H1 (cell line): Measurements from ENCODE around the gene SLC25A38. TPM values are rescaled to one million over a fixed set of nuclear protein-coding genes. Genes with fewer than 3 reads are reported as not detected.

Source experiments
- CTCF ChIA-PET: fragments of 300-600 bp; sonication (Branson Sonifier 250); formaldehyde crosslinking; loops from one replicate; lab custom pipeline; 2021; ENCODE audit not compliant: partially characterized antibody; lab: Charles Lee
- POLR2A ChIA-PET: fragments of 300-600 bp; sonication (Branson Sonifier 250); formaldehyde crosslinking; loops from one replicate; lab custom pipeline; 2021; ENCODE audit warnings: inconsistent platforms; ENCODE audit not compliant: partially characterized antibody; lab: Charles Lee
- DNase-seq, 2 experiments: peaks; one replicate each; pipeline versions ENCODE4 v3.0.0 to v3.0.0-alpha.2; 2010 to 2022; ENCODE audit warnings: low spot score in 2 of 2, low read depth in 1 of 2, mixed read lengths in 1 of 2
- FAIRE-seq: peaks from 2 replicates; lab custom pipeline; 2011; peaks lifted over from hg19 to GRCh38; lab: Jason Lieb, UNC
- H2AFZ ChIP-seq: 2 replicates; pipeline ENCODE4 v1.8.1; 2012; ENCODE audit warnings: low read length, inconsistent platforms
- H2AK5ac ChIP-seq: 2 replicates; pipeline ENCODE4 v1.6.1; 2013; ENCODE audit warnings: low read depth, low read length
- H2BK120ac ChIP-seq: replicated peaks from 2 replicates; pipeline ENCODE3; 2013; ENCODE audit warnings: low read depth, low read length, inconsistent platforms
- H2BK12ac ChIP-seq: 2 replicates; pipeline ENCODE4 v1.6.1; 2013; ENCODE audit warnings: low read depth, low read length
- H2BK15ac ChIP-seq: 2 replicates; pipeline ENCODE4 v1.6.1; 2013; ENCODE audit warnings: low read length
- H2BK20ac ChIP-seq: 2 replicates; pipeline ENCODE4 v1.6.1; 2013; ENCODE audit warnings: low read length
- H2BK5ac ChIP-seq: 2 replicates; pipeline ENCODE4 v1.6.1; 2013; ENCODE audit warnings: low read depth, low read length
- H3K14ac ChIP-seq: 2 replicates; pipeline ENCODE4 v1.6.1; 2013; ENCODE audit warnings: inconsistent platforms; ENCODE audit not compliant: insufficient read length
- H3K18ac ChIP-seq: 2 replicates; pipeline ENCODE4 v1.6.1; 2013; ENCODE audit warnings: low read length; ENCODE audit errors: extremely low read depth
- H3K23ac ChIP-seq: 2 replicates; pipeline ENCODE4 v1.6.1; 2013; ENCODE audit warnings: inconsistent platforms; ENCODE audit not compliant: insufficient read length
- H3K23me2 ChIP-seq: 2 replicates; pipeline ENCODE4 v1.6.1; 2013; ENCODE audit warnings: low read depth, low read length
- H3K27ac ChIP-seq: 2 replicates; pipeline ENCODE4 v1.6.1; 2011; ENCODE audit warnings: low read depth, low read length, inconsistent platforms
- H3K27me3 ChIP-seq, 4 experiments: replicated peaks in 1 of 4; 1 replicate in 1 of 4; 2 replicates in 3 of 4; pipeline versions ENCODE4 v1.6.1 to v1.8.1; 2011 to 2013; ENCODE audit warnings: low read length in 3 of 4, mild to moderate bottlenecking in 3 of 4, inconsistent platforms in 2 of 4, mixed read lengths in 2 of 4, moderate library complexity in 1 of 4; ENCODE audit not compliant: control insufficient read depth in 3 of 4, insufficient read depth in 3 of 4; ENCODE audit errors: extremely low read depth in 1 of 4
- H3K36me3 ChIP-seq, 4 experiments: 2 replicates each; pipeline versions ENCODE4 v1.6.1 to v1.8.1; 2011 to 2013; ENCODE audit warnings: mild to moderate bottlenecking in 4 of 4, low read length in 3 of 4, moderate library complexity in 2 of 4, control low read depth in 1 of 4, inconsistent platforms in 1 of 4; ENCODE audit not compliant: insufficient read depth in 4 of 4, control insufficient read depth in 2 of 4
- H3K4ac ChIP-seq: replicated peaks from 2 replicates; pipeline ENCODE3; 2013; ENCODE audit warnings: low read length, low read depth, mixed read lengths, inconsistent platforms; ENCODE audit not compliant: insufficient read length
- H3K4me1 ChIP-seq, 4 experiments: replicated peaks in 1 of 4; 1 replicate in 1 of 4; 2 replicates in 3 of 4; pipeline versions ENCODE4 v1.6.1 to v1.8.1; 2011 to 2013; ENCODE audit warnings: low read length in 3 of 4, inconsistent platforms in 2 of 4, mixed read lengths in 1 of 4; ENCODE audit not compliant: insufficient read depth in 4 of 4, control insufficient read depth in 3 of 4
- H3K4me2 ChIP-seq, 2 experiments: 2 replicates each; pipeline versions ENCODE4 v1.6.1 to v1.8.1; 2011 to 2013; ENCODE audit warnings: low read depth in 2 of 2, low read length in 2 of 2, control low read depth in 1 of 2, inconsistent platforms in 1 of 2, mild to moderate bottlenecking in 1 of 2; ENCODE audit not compliant: insufficient read depth in 1 of 2
- H3K4me3 ChIP-seq, 4 experiments: fragments of 200-600, 300-600 bp in 1 of 4; sonication (generic), shearing (Covaris generic), sonication (Bioruptor Twin) in 1 of 4; 2 replicates each; pipeline versions ENCODE4 v1.5.1 to v1.8.1; 2011 to 2016; ENCODE audit warnings: low read length in 4 of 4, low read depth in 3 of 4, control low read depth in 2 of 4, inconsistent platforms in 2 of 4, mild to moderate bottlenecking in 2 of 4, mixed read lengths in 1 of 4, moderate library complexity in 1 of 4; ENCODE audit not compliant: insufficient read depth in 2 of 4; ENCODE audit errors: extremely low read depth in 1 of 4
- H3K56ac ChIP-seq: replicated peaks from 2 replicates; pipeline ENCODE3; 2013; ENCODE audit warnings: low read depth, mild to moderate bottlenecking, mixed read lengths, low read length, inconsistent platforms; ENCODE audit not compliant: insufficient read length
- H3K79me1 ChIP-seq: 2 replicates; pipeline ENCODE4 v1.6.1; 2013; ENCODE audit warnings: low read depth, low read length, control low read depth
- H3K79me2 ChIP-seq, 2 experiments: 2 replicates each; pipeline versions ENCODE4 v1.6.1 to v1.8.1; 2012 to 2013; ENCODE audit warnings: low read length in 2 of 2, mild to moderate bottlenecking in 2 of 2, inconsistent platforms in 1 of 2; ENCODE audit not compliant: insufficient read depth in 2 of 2, control insufficient read depth in 1 of 2
- H3K9ac ChIP-seq, 4 experiments: replicated peaks in 1 of 4; 1 replicate in 1 of 4; 2 replicates in 3 of 4; pipeline versions ENCODE4 v1.6.1 to v1.8.1; 2011 to 2013; ENCODE audit warnings: low read depth in 3 of 4, low read length in 3 of 4, control low read depth in 2 of 4, mild to moderate bottlenecking in 2 of 4, moderate library complexity in 2 of 4, inconsistent platforms in 1 of 4; ENCODE audit errors: extremely low read depth in 1 of 4
- H3K9me3 ChIP-seq, 2 experiments: 2 replicates each; pipeline versions ENCODE4 v1.6.1 to v1.8.1; 2012 to 2013; ENCODE audit warnings: mild to moderate bottlenecking in 2 of 2, moderate library complexity in 2 of 2, control low read depth in 1 of 2, inconsistent platforms in 1 of 2, low read depth in 1 of 2, low read length in 1 of 2, mixed read lengths in 1 of 2; ENCODE audit not compliant: insufficient read depth in 2 of 2
- H4K20me1 ChIP-seq, 2 experiments: replicated peaks in 1 of 2; 2 replicates each; pipeline versions ENCODE3 to v1.8.1; 2011 to 2013; ENCODE audit warnings: inconsistent platforms in 2 of 2, low read length in 2 of 2, mild to moderate bottlenecking in 1 of 2; ENCODE audit not compliant: insufficient read depth in 2 of 2, control insufficient read depth in 1 of 2
- H4K5ac ChIP-seq: 2 replicates; pipeline ENCODE4 v1.6.1; 2013; ENCODE audit warnings: low read length, low read depth, mixed read lengths, inconsistent platforms; ENCODE audit not compliant: insufficient read length
- H4K8ac ChIP-seq: 2 replicates; pipeline ENCODE4 v1.8.0; 2013; ENCODE audit warnings: mild to moderate bottlenecking, moderate library complexity, low read length, inconsistent platforms; ENCODE audit not compliant: insufficient read depth; ENCODE audit errors: extremely low read depth
- H4K91ac ChIP-seq: replicated peaks from 2 replicates; pipeline ENCODE3; 2013; ENCODE audit warnings: low read length, mixed read lengths, inconsistent platforms; ENCODE audit not compliant: insufficient read length
- POLR2A ChIP-seq, 2 experiments: IDR thresholded peaks; 1 replicate in 1 of 2; 2 replicates in 1 of 2; pipeline ENCODE4 v1.6.1; 2011; ENCODE audit warnings: low read depth in 2 of 2, low read length in 2 of 2, mild to moderate bottlenecking in 2 of 2; ENCODE audit errors: control extremely low read depth in 1 of 2
- YY1 ChIP-seq: IDR thresholded peaks from 2 replicates; pipeline ENCODE4 v1.6.1; 2011; ENCODE audit warnings: low read depth, mild to moderate bottlenecking, low read length
- WGBS, 2 experiments: shearing (Covaris generic) in 1 of 2; methylation state at CpG; one replicate each; pipeline versions ENCODE4 v1.1.6 to v1.1.7; 2013 to 2015; ENCODE audit warnings: low lambda C conversion rate in 2 of 2, mixed read lengths in 2 of 2, inconsistent platforms in 1 of 2, low coverage in 1 of 2, missing lambda C conversion rate in 1 of 2; ENCODE audit not compliant: insufficient replicate concordance in 2 of 2, insufficient coverage in 1 of 2, insufficient read length in 1 of 2; ENCODE audit errors: extremely low coverage in 1 of 2, missing lambda C conversion rate in 1 of 2; 5-methylcytosine and 5-hydroxymethylcytosine counted together
- polyA plus RNA-seq, 7 experiments: library from polyadenylated mRNA; depleted of rRNA in 3 of 7; stranded (reverse) in 5 of 7; unstranded in 2 of 7; fragments of >200 nt in 5 of 7; fragments of 200-250 nt in 2 of 7; gene quantifications; 1 replicate in 5 of 7; 2 replicates in 1 of 7; 4 replicates in 1 of 7; pipeline versions ENCODE4 v1.2.1 to v1.2.3, GENCODE V29; 2011 to 2013; ENCODE audit warnings: missing spikeins in 2 of 7, mixed read lengths in 2 of 7
- total RNA-seq: library from RNA; stranded (reverse); fragmentation: NEBNext Ultra II Directional; extraction: Animal tissue kit (Norgen Biotek cat#: 25700); gene quantifications from 2 replicates; pipeline ENCODE4 v1.2.1, GENCODE V29; 2021

SLC25A38 gene
- total and polyA plus RNA-seq, 2 of the 8 experiments (the other 6 are each of a cell fraction or from before 2014, with no cell fraction given): 41.2 to 45.8 TPM

DNA sequence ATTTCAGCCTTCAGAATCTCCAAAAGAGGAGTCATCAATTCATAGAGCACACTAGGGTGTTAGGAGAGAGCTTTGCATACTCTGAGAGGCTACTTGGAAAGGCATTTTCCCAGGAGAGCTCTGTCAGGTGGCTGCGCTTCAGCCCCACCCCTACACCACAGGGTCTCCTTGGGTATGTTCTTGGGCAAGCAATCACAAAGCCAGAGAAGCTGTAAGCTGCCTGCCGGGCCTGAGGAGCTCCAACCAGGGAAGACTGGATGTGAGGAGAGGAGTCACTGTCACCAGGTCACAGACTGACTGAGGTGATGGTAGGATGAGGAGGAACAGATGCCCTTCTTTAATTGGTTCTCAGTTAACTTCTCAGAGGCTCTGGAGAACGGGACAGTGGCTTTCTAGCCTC lies 13.5 kb downstream of the SLC25A38 start:
- peaks cover 10 to 64% (median 39%) of the 10 kb centered on the region in 4 experiments for H3K36me3 ChIP-seq
- no peak for FAIRE-seq

More for the DNA sequence above, 13.5 kb downstream of the SLC25A38 start:
- CTCF ChIA-PET: interaction anchor here (0.9 to 3.4 kb wide), 3 partner anchors 10 to 17 kb away, joined by 3 to 10 read pairs (median 4); no protein-coding TSS in a partner anchor
- DNase-seq: no peak
- Histone ChIP-seq H3K4me2 (no peak overlapping the region), H2BK20ac (no peak overlapping the region), H3K23me2 (no peaks in the 10 kb centered on the region), H4K8ac (no peak overlapping the region), H2BK120ac (no peak overlapping the region), H3K9ac (no peak overlapping the region), H3K79me2 (peaks cover 0 to 2% of the 10 kb centered on the region in 2 experiments; a peak in 1 of 4 replicates), H2AFZ (no peak overlapping the region), H3K79me1 (no peaks in the 10 kb centered on the region), H3K4me3 (no peak overlapping the region), H3K18ac (no peak overlapping the region)
- TF ChIP-seq YY1: no peak
- 0 out of 3 replicates have a peak, but pooled peaks of 1 of the 2 experiments have one; percentile 18 for TF ChIP-seq POLR2A (IDR thresholded peaks at IDR 0.05; ENCODE audit: control extremely low read depth in 1 of 2, low read depth in 2 of 2, low read length in 2 of 2)
- TF ChIP-seq, all 59 proteins: peak for 1
- no peak overlapping the region for H3K4ac ChIP-seq
- WGBS, 2 experiments: 94% methylated on average over 3 of the region's 3 CpGs; no CpG with 5 or more reads in 1 of the 2 experiments
- H2BK12ac ChIP-seq: no peak overlapping the region
- H3K9me3 ChIP-seq: no peaks in the 10 kb centered on the region
- H3K23ac ChIP-seq: no peak overlapping the region
- no peak overlapping the region for H2BK5ac ChIP-seq
- no peaks in the 10 kb centered on the region; a peak in 1 of 7 replicates for H3K4me1 ChIP-seq
- H3K14ac ChIP-seq: no peak overlapping the region
- H4K5ac ChIP-seq: no peak overlapping the region
- no peak overlapping the region for H4K91ac ChIP-seq
- no peaks in the 10 kb centered on the region for H3K27me3 ChIP-seq
- H4K20me1 ChIP-seq: no peaks in the 10 kb centered on the region
- no peak overlapping the region for H2BK15ac ChIP-seq
- no peak overlapping the region for H3K56ac ChIP-seq
- H2AK5ac ChIP-seq: no peak overlapping the region
- POLR2A ChIA-PET: interaction anchor here (0.7 to 33.7 kb wide), 4 partner anchors 8 to 1400 kb away, joined by 3 to 771 read pairs (median 16); partner anchors contain the start of gene RPSA
- no peak overlapping the region for H3K27ac ChIP-seq
